ENCODE measurements around the gene MAP3K7CL.

MAP3K7CL gene

DNA sequence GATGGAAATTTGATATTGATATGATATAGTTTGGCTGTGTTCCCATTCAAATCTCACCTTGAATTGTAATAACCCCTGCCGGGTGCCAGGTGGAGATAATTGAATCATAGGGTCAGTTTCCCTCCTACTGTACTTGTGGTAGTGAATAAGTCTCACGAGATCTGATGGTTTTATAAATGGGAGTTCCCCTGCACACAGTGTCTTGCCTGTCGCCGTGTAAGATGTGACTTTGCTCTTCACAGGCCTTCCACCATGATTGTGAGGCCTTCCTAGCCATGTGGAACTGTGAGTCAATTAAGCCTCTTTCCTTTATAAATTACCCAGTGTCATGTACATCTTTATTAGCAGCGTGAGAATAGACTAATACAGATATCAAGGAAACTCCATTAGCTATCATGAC lies 74.6 kb downstream of the MAP3K7CL start:
- DNase-seq, result no peak

DNA sequence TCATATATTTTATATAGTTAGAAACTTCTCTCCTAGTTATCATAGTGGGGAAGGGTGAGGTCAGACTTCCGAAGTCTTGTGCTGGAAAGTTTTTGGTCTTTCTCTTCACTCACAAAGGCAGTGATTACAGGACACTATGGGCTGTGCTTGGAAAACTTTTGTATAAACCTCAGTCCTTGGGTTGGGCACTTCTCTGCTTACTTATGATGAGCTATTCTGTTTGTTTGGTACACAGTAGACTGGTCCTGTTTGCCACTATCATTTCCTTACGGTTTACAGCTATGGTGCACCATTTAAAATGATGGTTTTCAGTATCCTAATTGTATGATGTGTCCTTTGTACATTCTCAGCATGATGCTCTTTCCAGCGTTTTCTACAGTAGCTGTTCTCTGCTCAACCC lies 75.5 kb downstream of the MAP3K7CL start:
- DNase-seq, result no peak

DNA sequence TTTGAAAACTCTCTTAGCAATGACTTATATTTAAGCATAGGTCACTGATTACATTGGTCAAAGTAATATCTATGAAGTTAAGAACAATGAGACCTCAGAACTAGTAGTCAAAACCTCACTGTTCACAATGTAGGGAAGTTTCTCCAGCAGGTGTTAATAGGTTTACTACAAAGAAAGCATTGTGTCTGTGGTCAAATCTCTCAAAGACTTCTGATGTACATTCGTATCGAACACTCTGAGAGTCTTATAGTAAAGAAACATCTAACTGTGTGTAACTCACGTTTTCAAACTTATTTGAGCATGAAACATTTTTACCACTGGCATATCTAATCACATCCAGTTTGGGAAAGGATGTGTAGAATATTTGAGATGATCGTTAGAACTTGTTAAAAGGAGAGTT lies 76.0 kb downstream of the MAP3K7CL start:
- no peak for DNase-seq

DNA sequence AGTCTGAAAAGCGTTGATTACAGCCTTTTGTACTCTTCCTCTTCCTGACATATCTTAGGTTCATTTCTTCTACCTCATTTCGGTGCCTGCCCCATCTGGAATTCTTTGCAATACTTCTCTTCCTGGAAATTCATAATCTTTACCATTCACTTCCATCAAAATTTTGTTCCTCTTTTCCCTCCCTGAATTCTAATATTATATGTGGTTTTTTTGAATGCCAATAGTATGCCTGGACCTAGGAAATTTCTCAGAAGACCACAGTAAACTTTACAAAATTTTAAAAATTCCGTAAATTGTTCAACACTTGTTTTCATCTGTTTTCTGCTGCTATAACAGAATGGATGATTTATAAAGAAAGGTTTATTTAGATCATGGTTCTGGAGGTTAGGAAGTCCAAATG lies 76.8 kb downstream of the MAP3K7CL start:
- DNase-seq, result no peak

DNA sequence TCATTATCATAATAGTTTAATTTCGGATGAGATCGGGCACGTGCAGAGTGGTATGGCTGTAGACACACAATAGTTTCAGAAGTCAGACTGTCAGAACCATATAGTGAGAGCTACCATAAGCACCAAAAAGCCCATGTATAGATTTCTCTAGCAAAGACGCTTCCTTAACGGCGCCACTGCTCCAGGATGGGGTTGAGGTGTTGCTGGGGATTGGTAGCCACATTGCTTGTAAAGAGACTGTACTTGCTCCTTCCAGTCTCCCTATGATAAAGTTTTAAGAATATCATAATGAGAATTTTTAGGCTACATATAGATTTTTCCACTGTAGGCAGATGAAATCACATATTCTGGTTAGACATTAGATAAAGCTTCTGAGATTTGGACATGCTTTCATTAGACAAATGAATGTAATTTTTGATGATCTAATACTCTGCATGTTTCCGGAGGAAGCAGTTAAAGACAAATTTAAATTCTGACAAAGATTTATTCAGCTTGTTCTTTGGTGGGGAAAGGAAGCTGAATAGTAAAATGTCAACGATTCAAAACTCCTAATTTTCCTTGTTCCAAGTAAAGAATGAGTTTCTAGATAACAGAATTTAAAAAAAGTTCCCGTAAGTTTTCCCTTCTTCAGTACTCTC lies 77.7 kb downstream of the MAP3K7CL start:
- no peak for DNase-seq

DNA sequence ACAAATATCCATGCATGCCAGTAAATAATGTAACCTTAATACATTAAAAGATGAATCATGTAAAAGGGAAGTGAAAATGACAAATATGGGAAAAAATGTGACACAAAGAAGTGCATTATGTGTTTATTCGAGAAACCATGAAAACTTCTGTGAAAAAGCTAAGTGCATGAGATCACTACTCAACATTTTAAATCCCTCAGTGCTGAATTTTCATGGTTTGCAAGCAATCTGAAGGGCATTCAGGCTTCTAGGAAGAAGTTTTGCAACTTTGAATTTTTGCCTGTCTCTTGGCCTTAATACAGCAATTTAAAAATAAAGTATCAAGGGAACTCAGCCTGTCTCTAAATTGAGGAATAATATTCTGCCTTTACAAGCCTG lies 78.2 kb downstream of the MAP3K7CL start:
- no peak for DNase-seq

DNA sequence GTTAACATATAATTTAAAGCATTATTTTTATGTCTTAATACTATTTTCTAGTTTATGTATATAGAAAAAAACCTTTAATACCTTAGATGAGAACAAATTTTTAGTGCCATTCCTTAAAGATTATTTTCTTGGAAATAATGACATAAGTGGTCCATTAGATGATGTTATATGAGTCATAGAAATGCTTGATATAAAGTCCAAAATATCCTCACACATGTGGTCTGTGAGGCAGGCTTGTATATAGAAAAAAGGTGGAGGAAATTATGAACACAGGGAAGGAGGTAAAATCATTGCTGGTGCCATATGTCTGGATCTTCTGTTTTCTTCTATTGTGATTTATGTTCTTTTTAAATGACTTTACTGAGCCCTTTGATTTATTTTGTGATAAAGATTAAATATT lies 79.3 kb downstream of the MAP3K7CL start:
- no peak for DNase-seq

DNA sequence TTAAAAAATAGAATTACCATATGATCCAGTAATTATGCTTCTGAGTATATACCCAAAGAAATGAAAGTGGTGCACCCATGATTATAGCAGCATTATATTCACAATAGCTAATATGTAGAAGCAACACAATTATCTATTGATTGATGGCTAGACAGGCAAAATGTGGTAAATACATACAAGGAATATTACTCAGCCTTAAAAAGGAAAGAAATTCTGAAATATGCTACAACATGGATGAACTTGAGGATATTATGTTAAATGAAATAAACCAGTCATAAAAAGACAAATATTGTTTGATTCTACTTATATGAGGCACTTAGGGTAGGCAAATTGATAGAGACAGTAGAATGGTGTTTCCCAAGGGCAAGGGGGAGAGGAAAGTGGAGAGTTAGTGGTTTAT lies 80.8 kb downstream of the MAP3K7CL start:
- DNase-seq, result no peak

DNA sequence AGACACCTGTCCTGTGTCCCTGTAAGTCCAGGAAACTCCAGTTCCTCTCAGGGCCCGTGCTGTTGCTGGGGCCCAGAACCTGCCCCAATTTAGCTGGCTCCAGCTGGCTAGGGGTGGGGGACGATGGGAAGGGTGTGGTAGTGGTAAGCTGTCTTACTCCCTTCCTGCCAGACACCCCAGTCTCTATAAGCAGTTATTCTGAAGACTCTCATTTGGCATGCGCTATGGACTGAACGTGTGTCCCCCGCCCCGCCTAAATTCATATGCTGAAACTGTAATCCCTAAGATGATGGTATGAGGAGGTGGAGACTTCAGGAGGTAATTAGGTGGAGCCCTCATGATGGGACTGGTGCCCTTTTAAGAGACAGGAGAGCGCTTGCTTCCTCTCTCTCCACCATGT lies 82.0 kb downstream of the MAP3K7CL start:
- no peak for DNase-seq

DNA sequence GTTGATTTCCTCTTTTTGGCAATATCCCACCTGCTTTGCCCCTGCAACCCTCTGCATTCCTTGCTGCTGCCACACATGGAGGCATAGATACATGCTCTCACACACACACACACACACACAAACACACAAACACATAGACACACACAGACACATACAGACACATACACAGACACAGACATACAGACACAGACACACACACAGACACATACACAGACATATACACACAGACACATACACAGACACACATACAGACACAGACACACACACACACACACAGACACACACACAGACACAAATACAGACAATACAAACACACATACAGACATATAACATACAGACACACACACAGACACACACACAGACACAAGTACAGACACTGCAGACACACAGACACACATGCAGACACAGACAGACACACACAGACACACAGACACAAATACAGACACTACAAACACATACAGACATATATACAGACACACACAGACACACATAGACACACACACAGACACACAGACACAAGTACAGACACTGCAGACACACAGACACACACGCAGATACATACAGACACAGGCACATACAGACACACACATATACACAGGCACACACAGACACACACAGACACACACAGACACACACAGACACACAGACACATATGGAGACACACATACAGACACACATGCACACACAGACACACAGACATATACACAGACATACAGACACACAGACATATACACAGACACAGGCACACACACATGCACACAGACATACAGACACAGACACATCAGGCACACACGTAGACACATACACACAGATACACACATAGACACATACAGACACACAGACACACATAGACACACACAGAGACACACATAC lies 83.3 kb downstream of the MAP3K7CL start:
- no peak for DNase-seq

DNA sequence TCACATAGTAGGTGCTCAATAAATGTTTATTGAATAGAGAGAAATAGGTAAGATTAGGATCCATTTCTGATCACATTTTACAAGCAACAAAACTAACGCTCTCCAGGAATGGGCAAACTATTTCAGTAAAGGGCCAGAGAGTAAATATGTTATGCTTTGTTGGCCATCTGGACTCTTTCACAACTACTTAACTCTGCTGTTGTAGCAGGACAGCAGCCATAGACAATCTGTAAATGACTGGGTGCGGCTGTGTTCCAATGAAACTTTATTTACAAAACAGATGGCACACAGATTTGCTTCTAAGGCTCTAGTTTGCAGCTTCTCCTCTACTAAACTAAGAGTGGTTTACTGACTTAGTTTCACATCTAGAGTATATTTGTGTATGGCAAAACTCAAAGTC lies 85.3 kb downstream of the MAP3K7CL start:
- DNase-seq, result no peak

DNA sequence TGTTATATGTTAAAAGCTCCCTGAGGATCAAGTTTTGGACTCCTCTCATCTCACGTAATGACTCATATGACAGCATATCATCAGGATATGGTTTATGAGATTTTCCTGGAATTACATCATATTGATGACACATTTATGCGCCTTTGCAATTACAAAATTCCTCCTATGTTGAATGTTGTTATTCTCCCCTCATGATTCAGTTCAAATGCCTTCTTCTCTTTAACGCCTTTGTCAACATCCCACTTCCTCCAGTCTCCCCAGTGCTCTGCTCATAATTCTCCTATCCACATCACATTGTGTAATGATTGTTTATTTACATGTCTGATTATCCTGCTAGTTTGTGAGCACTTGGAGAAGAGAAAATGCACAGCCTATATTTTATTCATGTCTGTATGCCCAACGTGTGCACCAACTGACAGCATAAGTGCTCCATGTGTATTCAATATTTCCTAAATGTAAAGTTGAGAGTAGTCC lies 87.4 kb downstream of the MAP3K7CL start:
- no peak for DNase-seq

DNA sequence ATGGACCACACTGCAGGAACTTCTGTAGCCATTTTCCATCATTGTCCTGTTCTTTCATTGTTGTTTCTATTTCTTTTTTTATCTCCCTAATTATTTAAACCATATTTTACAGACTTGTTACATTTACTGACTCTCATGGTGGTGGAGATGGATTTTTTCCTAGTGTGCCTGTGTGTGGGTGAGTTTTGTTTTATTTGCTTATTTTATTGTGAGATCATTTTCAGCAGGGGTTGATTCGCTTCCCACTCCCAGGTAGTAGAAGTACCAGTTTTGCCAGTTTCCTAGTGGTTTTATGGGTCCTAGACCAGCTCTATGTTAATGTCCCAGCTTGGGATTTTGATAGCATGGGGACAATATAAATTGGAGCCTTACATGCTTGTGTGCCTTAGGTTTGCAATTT lies 88.3 kb downstream of the MAP3K7CL start:
- DNase-seq, result no peak

DNA sequence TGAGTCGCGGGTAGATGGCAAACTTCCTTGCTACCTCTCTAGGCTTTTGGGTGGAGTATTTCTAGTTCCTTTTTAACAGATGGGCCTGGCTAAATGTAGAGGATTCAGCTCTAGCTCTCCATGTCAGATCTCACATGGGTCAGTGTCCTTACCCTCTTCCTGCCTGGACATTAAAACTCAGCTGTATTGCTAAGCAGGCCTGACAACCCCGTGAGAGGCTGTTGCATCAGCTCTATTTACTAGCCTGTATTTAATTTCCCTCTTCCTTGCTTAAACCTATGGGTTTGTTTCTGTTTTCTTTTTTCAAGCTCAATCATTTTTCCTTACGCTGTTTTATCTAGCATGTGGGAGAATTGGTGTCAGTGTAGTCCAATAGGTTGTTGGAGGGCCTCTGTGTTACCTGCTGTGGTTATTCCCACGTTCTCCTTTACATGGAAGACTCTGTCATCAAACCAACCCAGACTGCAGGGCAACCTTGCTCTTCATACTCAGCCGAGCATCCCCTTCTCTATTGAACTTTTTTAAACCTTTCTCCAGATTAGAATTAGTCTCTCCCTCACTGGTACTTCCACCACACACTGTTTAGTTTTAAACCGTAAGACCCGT lies 88.8 kb downstream of the MAP3K7CL start:
- no peak for DNase-seq

DNA sequence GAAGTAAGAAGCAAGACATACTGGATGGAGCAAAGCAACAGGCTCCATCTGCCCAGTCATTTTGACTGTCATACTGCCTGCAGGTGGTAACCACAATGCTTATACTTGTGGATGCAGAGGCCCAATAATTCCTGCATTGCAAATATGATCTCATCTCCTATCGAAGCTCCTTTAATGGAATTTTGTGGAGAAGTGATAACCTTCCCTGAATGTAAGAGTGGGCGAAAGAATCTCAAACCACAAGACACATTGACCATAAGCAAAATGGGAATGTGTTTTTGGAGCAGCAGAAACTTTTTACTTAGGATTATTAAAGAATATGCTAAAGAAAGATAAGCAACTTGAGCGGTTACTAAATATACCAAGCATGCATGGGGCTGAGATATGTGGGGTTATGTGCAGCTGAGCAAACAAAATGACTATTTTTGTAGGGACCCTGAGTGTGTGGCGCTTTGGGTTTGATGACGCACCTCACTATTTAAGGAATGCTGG lies 90.9 kb downstream of the MAP3K7CL start:
- no peak for DNase-seq

DNA sequence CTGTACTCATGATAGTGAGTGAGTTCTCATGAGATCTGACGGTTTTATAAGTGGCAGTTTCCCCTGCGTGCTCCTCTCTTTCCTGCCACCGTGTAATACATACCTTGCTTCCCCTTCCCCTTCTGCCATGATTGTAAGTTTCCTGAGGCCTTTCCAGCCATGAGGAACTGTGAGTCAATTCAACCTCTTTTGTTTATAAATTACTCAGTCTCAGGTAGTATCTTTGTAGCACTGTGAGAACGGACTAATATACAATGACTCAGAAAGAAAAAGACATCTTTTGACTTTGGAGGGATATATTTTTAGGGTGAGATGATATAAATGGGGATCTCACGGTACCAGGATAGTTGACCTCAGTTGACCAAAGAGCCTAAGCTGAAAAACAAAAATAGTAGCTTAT lies 93.6 kb downstream of the MAP3K7CL start:
- no peak for DNase-seq
